SK-N-MC (cell line): ENCODE measurements around the gene RAB24.

Source experiments
- EZH2 ChIP-seq: fragments of 200-600 bp; sonication (generic); IDR thresholded peaks from one replicate; pipeline ENCODE4 v1.6.1; 2017; ENCODE audit warnings: antibody characterized with exemption
- POLR2AphosphoS5 ChIP-seq: IDR thresholded peaks from 2 replicates; pipeline ENCODE4 v1.6.1; 2012; ENCODE audit warnings: mild to moderate bottlenecking, low read depth, low read length, borderline replicate concordance

- TF ChIP-seq POLR2AphosphoS5: no peak
- TF ChIP-seq EZH2: no peak
Observed at GRCh38 chr5:177336603-177337494, 33.3 kb upstream of the RAB24 start.
